ENCODE measurements around the gene MARVELD1. TPM values are rescaled to one million over a fixed set of nuclear protein-coding genes. Genes with fewer than 3 reads are reported as not detected.

MARVELD1 gene
- total RNA-seq, 2 experiments from 2014 or later: 2.3 to 2.9 TPM

GRCh38 chr10:97729014-97729413 lies 15.5 kb downstream of the MARVELD1 start:
- no peaks in the 10 kb centered on the region for H3K36me3 Mint-ChIP-seq (ENCODE audit: low read depth)
- peaks cover 3% of the 10 kb centered on the region for H3K27me3 Mint-ChIP-seq
- H3K4me1 Mint-ChIP-seq (ENCODE audit: low read depth): no peaks in the 10 kb centered on the region
- H3K4me3 Mint-ChIP-seq: no peak overlapping the region
- ATAC-seq (no peak), DNase-seq (no peak)
- H3K27ac Mint-ChIP-seq: no peak overlapping the region
- intact Hi-C loops (cut with micrococcal nuclease): no loop called here
- ChIA-PET POLR2A (no interaction called here), CTCF (interaction anchor here (15.2 kb wide), 1 partner anchor 18 kb away, joined by 537 read pairs; the partner anchor contains the start of gene MARVELD1)
- no peak for TF ChIP-seq CTCF (IDR thresholded peaks at IDR 0.05)
- H3K9me3 Mint-ChIP-seq: no peaks in the 10 kb centered on the region

- Mint-ChIP-seq H3K4me1 (ENCODE audit: low read depth) (peaks cover 6% of the 10 kb centered on the region), H3K27ac (no peak overlapping the region), H3K9me3 (peaks cover 3% of the 10 kb centered on the region), H3K4me3 (no peak overlapping the region), H3K36me3 (ENCODE audit: low read depth) (no peaks in the 10 kb centered on the region), H3K27me3 (peaks cover 3% of the 10 kb centered on the region)
- DNase-seq (peak; percentile 69), ATAC-seq (peak; percentile 58)
- POLR2A ChIA-PET: no interaction called here
- intact Hi-C loops (cut with micrococcal nuclease): loop anchor here (2.0 kb wide), 2 partner anchors 23 to 55 kb away; no protein-coding TSS in a partner anchor
- peak; percentile 86 for TF ChIP-seq CTCF (IDR thresholded peaks at IDR 0.05)
- CTCF ChIA-PET: interaction anchor here (0.7 to 15.2 kb wide), 17 partner anchors 8 to 157 kb away, joined by 3 to 537 read pairs (median 5); partner anchors contain the start of genes AVPI1 and MARVELD1
Measured at GRCh38 chr10:97731346-97732051, 18.0 kb downstream of the MARVELD1 start.

- H3K4me3 Mint-ChIP-seq: no peak overlapping the region
Measured at GRCh38 chr10:97732052-97732359, 18.5 kb downstream of the MARVELD1 start.

GRCh38 chr10:97733256-97733655 lies 19.7 kb downstream of the MARVELD1 start:
- Mint-ChIP-seq H3K4me3 (no peak overlapping the region), H3K27ac (no peak overlapping the region), H3K9me3 (peaks cover 3% of the 10 kb centered on the region), H3K36me3 (ENCODE audit: low read depth) (peaks cover 7% of the 10 kb centered on the region), H3K4me1 (ENCODE audit: low read depth) (peaks cover 18% of the 10 kb centered on the region), H3K27me3 (peaks cover 3% of the 10 kb centered on the region)
- intact Hi-C loops (cut with micrococcal nuclease): no loop called here
- no peak for DNase-seq
- ChIA-PET POLR2A (interaction anchor here (1.2 kb wide), 1 partner anchor 19 kb away, joined by 3 read pairs; no protein-coding TSS in a partner anchor), CTCF (interaction anchor here (0.6 to 15.2 kb wide), 9 partner anchors 10 to 136 kb away, joined by 3 to 537 read pairs (median 20); partner anchors contain the start of genes AVPI1 and MARVELD1)
- no peak for TF ChIP-seq CTCF (IDR thresholded peaks at IDR 0.05)
- no peak for ATAC-seq

More at GRCh38 chr10:97732052-97732359, 18.5 kb downstream of the MARVELD1 start:
- TF ChIP-seq CTCF (IDR thresholded peaks at IDR 0.05): no peak
- ATAC-seq (no peak), DNase-seq (no peak)
- intact Hi-C loops (cut with micrococcal nuclease): no loop called here
- H3K27ac Mint-ChIP-seq: no peak overlapping the region
- peaks cover 10% of the 10 kb centered on the region for H3K4me1 Mint-ChIP-seq (ENCODE audit: low read depth)
- peaks cover 2% of the 10 kb centered on the region for H3K36me3 Mint-ChIP-seq (ENCODE audit: low read depth)
- CTCF ChIA-PET: interaction anchor here (0.8 to 15.2 kb wide), 12 partner anchors 9 to 157 kb away, joined by 3 to 537 read pairs (median 6); partner anchors contain the start of genes AVPI1 and MARVELD1
- H3K9me3 Mint-ChIP-seq: peaks cover 3% of the 10 kb centered on the region
- POLR2A ChIA-PET: no interaction called here
- H3K27me3 Mint-ChIP-seq: peaks cover 3% of the 10 kb centered on the region

GRCh38 chr10:97734021-97734420 lies 20.5 kb downstream of the MARVELD1 start:
- Mint-ChIP-seq H3K27me3 (peaks cover 3% of the 10 kb centered on the region), H3K36me3 (ENCODE audit: low read depth) (peaks cover 7% of the 10 kb centered on the region), H3K4me3 (no peak overlapping the region), H3K9me3 (peaks cover 3% of the 10 kb centered on the region), H3K4me1 (ENCODE audit: low read depth) (peaks cover 22% of the 10 kb centered on the region), H3K27ac (no peak overlapping the region)
- DNase-seq: no peak
- no peak for TF ChIP-seq CTCF (IDR thresholded peaks at IDR 0.05)
- ChIA-PET CTCF (interaction anchor here (0.6 to 15.2 kb wide), 5 partner anchors 11 to 97 kb away, joined by 3 to 537 read pairs (median 34); partner anchors contain the start of genes AVPI1 and MARVELD1), POLR2A (interaction anchor here (1.2 kb wide), 1 partner anchor 19 kb away, joined by 3 read pairs; no protein-coding TSS in a partner anchor)
- intact Hi-C loops (cut with micrococcal nuclease): no loop called here
- ATAC-seq: no peak
